HepG2 (cell line): ENCODE results near the gene FBXL13.
"Not testable (repeated sequence)": the region's sequence is repeated elsewhere in the genome, so short reads cannot be mapped to it uniquely, and the experiment has no call there.

Source experiments
- CTCF ChIP-seq: sonication (generic); formaldehyde crosslinking; IDR thresholded peaks from 2 replicates; pipeline ENCODE4 v1.5.0; 2020; ENCODE audit warnings: mild to moderate bottlenecking, missing genetic modification reagents, moderate library complexity
- KAT8 ChIP-seq: IDR thresholded peaks from 2 replicates; pipeline ENCODE4 v1.6.1; 2016; ENCODE audit warnings: missing genetic modification reagents, missing compliant biosample characterization
- ZNF274 ChIP-seq: sonication (generic); formaldehyde crosslinking; IDR thresholded peaks from 2 replicates; pipeline ENCODE4 v1.5.1; 2020; ENCODE audit warnings: mild to moderate bottlenecking, missing genetic modification reagents
- ZNF619 ChIP-seq: sonication (generic); formaldehyde crosslinking; IDR thresholded peaks from 2 replicates; pipeline ENCODE4 v1.4.0; 2020; ENCODE audit warnings: mild to moderate bottlenecking, missing genetic modification reagents

GRCh38 chr7:103095558-103095957 is 21.0 kb upstream of the FBXL13 start:
- TF ChIP-seq ZNF619, KAT8, ZNF274, CTCF (CRISPR knock-in tag): not testable (repeated sequence)
